Suprapubic skin (tissue), 4 donors: ENCODE results near the gene UPF3A. TPM values are rescaled to one million over a fixed set of nuclear protein-coding genes. Genes with fewer than 3 reads are reported as not detected.
"Not testable (repeated sequence)": the region's sequence is repeated elsewhere in the genome, so short reads cannot be mapped to it uniquely, and the experiment has no call there.

Experiments used
- DNase-seq, 2 donors: peaks; one replicate each; pipeline ENCODE4 v3.0.0-alpha.2; 2019; ENCODE audit warnings: low spot score in 2 of 2
- H3K27ac ChIP-seq: fragments of 200-600 bp; sonication (generic); one replicate; pipeline ENCODE4 v1.5.1; 2019
- H3K27me3 ChIP-seq: fragments of 200-600 bp; sonication (generic); one replicate; pipeline ENCODE4 v1.5.1; 2019
- H3K36me3 ChIP-seq: fragments of 200-600 bp; sonication (generic); one replicate; pipeline ENCODE4 v1.5.1; 2019
- H3K4me1 ChIP-seq: fragments of 200-600 bp; sonication (generic); one replicate; pipeline ENCODE4 v1.5.1; 2019
- H3K4me3 ChIP-seq: fragments of 200-600 bp; sonication (generic); one replicate; pipeline ENCODE4 v1.5.1; 2019; ENCODE audit warnings: mild to moderate bottlenecking
- H3K9me3 ChIP-seq: fragments of 200-600 bp; sonication (generic); one replicate; pipeline ENCODE4 v1.5.1; 2019
- CTCF ChIP-seq, 2 donors: fragments of 200-600 bp in 1 of 2; fragments of 450-650 bp in 1 of 2; sonication (generic) in 1 of 2; IDR thresholded peaks; one replicate each; pipeline ENCODE4 v1.5.1; 2016 to 2019; ENCODE audit warnings: antibody characterized with exemption in 2 of 2, mild to moderate bottlenecking in 1 of 2, moderate library complexity in 1 of 2
- EP300 ChIP-seq: sonication (generic); formaldehyde crosslinking; IDR thresholded peaks from one replicate; pipeline ENCODE4 v1.6.1; 2017; ENCODE audit warnings: antibody characterized with exemption
- POLR2A ChIP-seq, 2 donors: fragments of 450-650 bp; IDR thresholded peaks; one replicate each; pipeline ENCODE4 v1.6.1; 2017; ENCODE audit warnings: antibody characterized with exemption in 2 of 2, mild to moderate bottlenecking in 2 of 2, moderate library complexity in 2 of 2
- POLR2AphosphoS5 ChIP-seq, 3 donors: sonication (generic); formaldehyde crosslinking; IDR thresholded peaks; one replicate each; pipeline ENCODE4 v1.6.1; 2017; ENCODE audit warnings: antibody characterized with exemption in 3 of 3
- WGBS: methylation state at CpG from one replicate; pipeline ENCODE4 v1.1.5; 2018; 5-methylcytosine and 5-hydroxymethylcytosine counted together
- total RNA-seq, 4 donors: library from RNA; depleted of rRNA; stranded (reverse); fragments of >200 nt; gene quantifications; one replicate each; pipeline ENCODE4 v1.1.0, GENCODE V29; 2016

The UPF3A gene
- total RNA-seq, 4 donors from 2014 or later: 17.6 to 57.3 (median 30.8) TPM

GRCh38 chr13:114334305-114335053, 53.1 kb downstream of the UPF3A start:
- no peak for TF ChIP-seq CTCF (IDR thresholded peaks at IDR 0.05)
- TF ChIP-seq POLR2A (IDR thresholded peaks at IDR 0.05): no peak
- TF ChIP-seq POLR2AphosphoS5 (IDR thresholded peaks at IDR 0.05): no peak
- no peak for TF ChIP-seq EP300
- no peaks in the 10 kb centered on the region for H3K36me3 ChIP-seq
- no peaks in the 10 kb centered on the region for H3K9me3 ChIP-seq
- 68% methylated on average over 5 of the region's 5 CpGs for whole genome bisulfite sequencing
- no peak for DNase-seq
- no peaks in the 10 kb centered on the region for H3K27me3 ChIP-seq
- H3K4me3 ChIP-seq: no peak overlapping the region
- H3K4me1 ChIP-seq: no peaks in the 10 kb centered on the region
- no peak overlapping the region for H3K27ac ChIP-seq

- not testable (repeated sequence) for H3K9me3 ChIP-seq, DNase-seq, H3K4me1 ChIP-seq, H3K27me3 ChIP-seq, H3K36me3 ChIP-seq, H3K4me3 ChIP-seq, H3K27ac ChIP-seq
- 81% methylated on average over 1 of the region's 1 CpG for WGBS
Observed at GRCh38 chr13:114336457-114336856, 55.1 kb downstream of the UPF3A start.

GRCh38 chr13:114338959-114339358, 57.6 kb downstream of the UPF3A start:
- WGBS: 96% methylated on average over 4 of the region's 5 CpGs
- no peaks in the 10 kb centered on the region for H3K9me3 ChIP-seq
- DNase-seq: no peak
- TF ChIP-seq POLR2A (IDR thresholded peaks at IDR 0.05) (no peak), CTCF (IDR thresholded peaks at IDR 0.05) (no peak), EP300 (no peak), POLR2AphosphoS5 (IDR thresholded peaks at IDR 0.05) (no peak)
- H3K27ac ChIP-seq: no peak overlapping the region
- H3K36me3 ChIP-seq: no peaks in the 10 kb centered on the region
- peaks cover 3% of the 10 kb centered on the region for H3K4me1 ChIP-seq
- no peak overlapping the region for H3K4me3 ChIP-seq
- no peaks in the 10 kb centered on the region for H3K27me3 ChIP-seq

DNA sequence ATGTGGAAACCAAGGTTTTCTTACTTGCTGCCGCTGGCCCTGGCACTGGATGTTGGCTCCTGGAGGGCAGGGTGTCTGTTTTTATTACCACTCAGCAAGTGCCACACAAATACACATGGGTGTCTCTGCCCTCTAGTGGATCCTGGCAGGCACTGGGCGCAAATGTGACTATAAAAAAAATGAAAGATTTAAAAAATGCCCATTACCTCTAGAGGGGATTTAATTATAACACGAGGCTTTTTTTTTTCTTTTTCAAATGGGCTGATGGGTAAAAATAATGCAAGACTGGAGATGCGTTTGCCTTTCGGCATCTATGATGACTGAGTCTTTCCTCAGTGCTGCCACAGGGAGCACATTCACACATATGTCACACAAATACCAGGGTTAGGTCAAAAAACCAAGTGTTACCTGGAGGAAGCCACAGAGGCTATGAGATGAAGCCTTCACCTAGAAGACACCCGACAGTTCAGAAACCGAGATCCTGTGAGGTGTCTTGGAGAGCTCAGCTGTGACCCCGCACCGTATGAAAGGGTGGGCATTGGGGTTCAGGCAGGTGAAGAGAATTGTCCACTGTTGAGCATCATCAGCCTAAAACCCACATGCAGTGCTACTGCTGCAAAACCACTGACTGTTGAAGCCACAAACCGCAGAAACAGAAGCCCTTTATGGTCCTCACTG, 58.6 kb downstream of the UPF3A start:
- Histone ChIP-seq H3K36me3 (no peaks in the 10 kb centered on the region), H3K4me1 (peaks cover 3% of the 10 kb centered on the region), H3K4me3 (no peak overlapping the region), H3K27me3 (no peaks in the 10 kb centered on the region), H3K9me3 (no peaks in the 10 kb centered on the region), H3K27ac (no peak overlapping the region)
- 46% methylated on average over 10 of the region's 10 CpGs for WGBS
- no peak for DNase-seq
- no peak for TF ChIP-seq POLR2AphosphoS5 (IDR thresholded peaks at IDR 0.05)
- TF ChIP-seq CTCF (IDR thresholded peaks at IDR 0.05): peak; percentile 30 to 71
- TF ChIP-seq EP300: no peak

DNA sequence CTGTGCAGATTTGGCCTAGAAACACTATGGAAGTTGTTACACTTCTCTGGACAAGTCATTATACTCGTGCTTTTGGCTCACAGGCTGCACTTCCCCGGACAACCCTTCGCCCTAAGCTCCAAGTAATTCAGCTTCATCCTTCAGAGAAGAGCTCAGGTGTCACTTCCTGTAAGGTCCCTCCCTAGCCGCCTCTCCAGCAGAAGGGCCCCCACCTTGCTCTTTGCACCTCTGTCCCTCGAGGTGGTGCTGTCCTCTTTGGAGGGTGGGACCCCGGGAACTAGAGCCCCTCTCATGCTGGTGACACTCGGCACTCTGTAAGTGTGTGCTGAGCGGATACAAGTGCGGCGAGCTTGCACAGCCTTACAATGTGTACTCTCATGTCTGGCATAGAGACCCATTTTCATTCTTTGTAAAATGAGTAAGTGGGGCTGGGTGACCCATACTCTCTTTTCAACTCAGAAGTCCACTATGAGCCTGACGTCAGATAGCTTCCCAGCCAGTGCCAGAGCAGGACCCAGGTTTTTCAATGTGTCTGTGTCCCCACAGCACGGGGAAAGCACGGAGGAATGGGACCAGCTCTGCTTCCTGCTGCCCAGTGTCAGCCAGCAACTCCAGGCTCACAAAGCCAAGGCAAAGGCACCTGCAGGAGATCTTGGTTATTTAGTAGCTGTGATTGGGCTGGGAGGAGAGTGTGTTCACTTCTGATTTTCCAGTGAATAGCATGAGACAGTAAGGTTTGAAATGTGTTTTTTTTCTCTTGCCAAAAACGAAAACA, 59.8 kb downstream of the UPF3A start:
- Histone ChIP-seq H3K4me1 (peaks cover 3% of the 10 kb centered on the region), H3K27ac (no peak overlapping the region), H3K9me3 (no peaks in the 10 kb centered on the region), H3K4me3 (no peak overlapping the region), H3K27me3 (no peaks in the 10 kb centered on the region), H3K36me3 (no peaks in the 10 kb centered on the region)
- TF ChIP-seq CTCF (IDR thresholded peaks at IDR 0.05) (no peak), POLR2A (IDR thresholded peaks at IDR 0.05) (no peak), POLR2AphosphoS5 (IDR thresholded peaks at IDR 0.05) (no peak), EP300 (no peak)
- DNase-seq: no peak
- WGBS: 74% methylated on average over 14 of the region's 14 CpGs

GRCh38 chr13:114347256-114347655, 65.9 kb downstream of the UPF3A start:
- not testable (repeated sequence) for H3K4me1 ChIP-seq, H3K36me3 ChIP-seq, H3K4me3 ChIP-seq, H3K27ac ChIP-seq, DNase-seq, H3K9me3 ChIP-seq
- WGBS: 89% methylated on average over 2 of the region's 3 CpGs
- peaks cover 17% of the 10 kb centered on the region for H3K27me3 ChIP-seq
